ENCODE data around the gene FXYD4.
A peak's percentile ranks its signal among the peaks of the same experiment; 100 is the strongest.

The FXYD4 gene

DNA sequence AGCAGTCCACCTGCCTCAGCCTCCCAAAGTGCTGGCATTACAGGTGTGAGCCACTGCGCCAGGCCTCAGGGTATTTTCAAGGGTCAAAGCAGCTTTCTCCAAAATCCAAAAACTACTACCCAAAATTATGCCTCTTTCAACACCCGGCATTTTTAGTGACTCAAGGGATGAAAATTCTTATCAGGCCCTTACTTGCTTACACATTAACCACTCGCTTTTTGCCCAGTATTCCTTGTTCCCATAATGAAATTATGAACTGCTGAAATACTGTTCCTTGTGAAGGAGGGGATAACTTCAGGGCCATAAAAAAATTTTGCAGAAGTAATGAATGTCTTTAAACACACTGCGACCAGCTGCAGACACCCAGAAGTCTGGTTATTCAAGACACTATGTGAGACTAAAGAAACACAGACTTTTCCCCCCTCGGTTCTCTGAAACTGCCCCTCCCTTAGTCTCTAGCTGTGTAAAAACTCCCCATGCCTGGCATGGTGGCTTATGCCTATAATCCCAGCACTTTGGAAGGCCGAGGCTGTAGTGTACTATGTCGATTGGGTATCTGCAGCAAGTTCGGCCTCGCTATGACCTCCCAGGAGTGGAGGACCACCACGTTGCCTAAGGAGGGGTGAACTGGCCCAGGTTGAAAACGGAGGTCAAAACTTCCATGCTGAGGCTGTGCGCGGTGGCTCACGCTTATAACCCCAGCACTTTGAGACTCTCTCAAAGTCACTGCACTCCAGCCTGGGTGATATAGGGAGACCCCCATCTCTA lies 12.0 kb downstream of the FXYD4 start:
- no peak for FAIRE-seq
- no peak for TF ChIP-seq POLR2A (IDR thresholded peaks at IDR 0.05; ENCODE audit: low read depth, low read length)
- TF ChIP-seq PAX5 (IDR thresholded peaks at IDR 0.05; ENCODE audit: insufficient read depth, low read length, severe bottlenecking), result no peak
- TF ChIP-seq POU2F2 (IDR thresholded peaks at IDR 0.05; ENCODE audit: low read depth, low read length), result no peak
- no peak for TF ChIP-seq TAF1 (IDR thresholded peaks at IDR 0.05; ENCODE audit: low read depth, low read length)
- no peak for TF ChIP-seq SPI1 (IDR thresholded peaks at IDR 0.05; ENCODE audit: low read depth, low read length)
- no peak for TF ChIP-seq POLR2AphosphoS5 (IDR thresholded peaks at IDR 0.05; ENCODE audit: low read depth, low read length)
- DNase-seq (ENCODE audit: insufficient read length, low spot score), result no peak

DNA sequence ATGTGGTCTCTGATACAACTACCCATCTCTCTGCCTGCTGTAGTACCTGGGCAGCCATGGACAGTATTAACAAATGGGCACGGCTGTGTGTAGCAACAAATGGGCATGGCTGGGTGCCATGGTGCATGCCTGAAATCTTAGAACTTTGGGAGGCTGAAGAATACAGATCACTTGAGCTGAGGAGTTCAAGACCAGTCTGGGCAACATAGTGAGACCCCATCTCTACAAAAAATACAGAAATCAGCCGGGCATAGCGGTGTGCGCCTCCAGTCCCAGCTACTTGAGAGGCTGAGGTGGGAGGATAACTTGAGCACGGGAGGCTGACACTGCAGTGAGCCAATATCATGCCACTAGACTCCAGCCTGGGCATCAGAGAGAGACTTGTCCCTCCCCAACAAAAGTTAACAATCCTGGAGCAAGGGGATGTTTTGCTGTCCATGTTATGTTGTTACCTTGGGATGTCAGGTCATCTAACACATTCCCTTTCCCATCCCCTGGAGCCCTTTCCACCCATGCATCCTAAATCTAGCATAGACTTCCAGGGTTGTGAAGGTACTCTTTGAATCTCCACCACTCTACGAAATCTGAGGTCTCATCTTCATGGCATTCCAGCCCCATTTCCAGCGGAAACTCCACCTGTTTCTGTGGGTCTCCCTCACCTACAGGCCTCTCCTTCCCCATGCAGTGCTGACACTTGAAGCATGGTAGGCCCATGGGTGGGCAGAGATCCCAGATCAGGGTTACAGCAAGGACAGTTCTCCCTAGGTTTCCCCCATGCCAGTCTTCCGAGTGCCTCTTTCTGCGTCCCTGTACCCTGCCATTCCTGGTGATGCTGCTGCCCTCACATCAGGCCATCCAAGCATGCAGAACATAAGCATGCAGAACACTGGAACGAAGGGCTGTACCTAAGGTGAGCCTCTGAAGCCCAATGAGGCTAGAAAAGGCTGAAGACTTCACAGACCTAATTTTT lies 13.1 kb downstream of the FXYD4 start:
- FAIRE-seq, result peak; percentile 43
- no peak for DNase-seq (ENCODE audit: insufficient read length, low spot score)
- TF ChIP-seq POLR2AphosphoS5 (IDR thresholded peaks at IDR 0.05; ENCODE audit: low read depth, low read length) (peak; percentile 94), POLR2A (IDR thresholded peaks at IDR 0.05; ENCODE audit: low read depth, low read length) (peak; percentile 64; the same call in 1 of the 2 replicates), POU2F2 (IDR thresholded peaks at IDR 0.05; ENCODE audit: low read depth, low read length) (no peak; the same call in 1 of the 2 replicates)

DNA sequence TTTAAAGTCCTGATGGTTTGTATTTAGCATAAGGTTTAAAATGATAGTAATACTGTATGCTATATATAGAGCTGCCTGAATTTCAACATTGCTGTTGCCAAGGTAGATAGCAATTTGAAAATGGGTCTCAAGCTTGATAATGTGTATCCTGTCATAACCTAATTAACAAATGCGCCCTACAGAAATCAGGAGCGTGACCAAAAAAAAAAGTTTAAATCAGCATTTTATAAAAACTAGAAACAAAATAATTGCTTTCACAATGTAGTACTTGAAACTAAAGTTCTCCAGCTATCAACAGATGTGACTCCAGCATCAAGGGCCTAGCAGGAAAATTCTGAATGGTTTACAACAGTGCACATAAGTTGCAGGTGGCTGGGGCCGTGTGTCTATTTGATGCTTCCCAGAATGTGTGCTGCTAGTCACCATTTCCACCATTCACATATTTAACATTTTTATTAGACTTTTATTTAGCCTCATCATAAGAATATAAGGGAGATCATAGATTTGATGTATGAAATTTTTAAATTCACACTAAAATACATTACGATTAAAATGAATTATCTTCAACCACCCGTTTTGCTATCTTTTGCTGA lies 14.1 kb downstream of the FXYD4 start:
- no peak for DNase-seq (ENCODE audit: insufficient read length, low spot score)
- TF ChIP-seq POU2F2 (IDR thresholded peaks at IDR 0.05; ENCODE audit: low read depth, low read length) (no peak), POLR2A (IDR thresholded peaks at IDR 0.05; ENCODE audit: low read depth, low read length) (no peak; the same call in 1 of the 2 replicates), PAX5 (IDR thresholded peaks at IDR 0.05; ENCODE audit: insufficient read depth, low read length, severe bottlenecking) (no peak)
- no peak for FAIRE-seq

DNA sequence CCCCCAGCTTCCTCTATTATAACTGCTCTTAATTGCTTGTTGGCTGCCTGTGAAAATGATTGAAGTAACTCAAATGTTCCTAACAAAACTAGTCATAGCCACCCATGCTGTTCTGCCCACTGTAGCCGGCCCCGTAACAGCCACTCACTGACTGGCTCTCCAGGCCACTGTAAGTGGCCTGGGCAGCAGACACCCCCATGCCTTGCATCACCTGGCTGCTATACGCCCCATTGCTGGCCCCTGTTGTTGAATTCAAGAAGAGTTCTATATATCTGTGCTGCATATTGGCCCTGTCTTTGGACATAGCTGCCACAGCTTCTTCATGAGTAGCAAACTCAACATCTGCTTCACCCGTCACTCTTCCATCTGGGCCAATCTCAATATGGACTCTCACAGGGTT lies 15.1 kb downstream of the FXYD4 start:
- DNase-seq (ENCODE audit: insufficient read length, low spot score) (no peak), FAIRE-seq (no peak)
- no peak for TF ChIP-seq POLR2AphosphoS5 (IDR thresholded peaks at IDR 0.05; ENCODE audit: low read depth, low read length)
- no peak for TF ChIP-seq PAX5 (IDR thresholded peaks at IDR 0.05; ENCODE audit: insufficient read depth, low read length, severe bottlenecking)
- no peak for TF ChIP-seq TAF1 (IDR thresholded peaks at IDR 0.05; ENCODE audit: low read depth, low read length)
- no peak for TF ChIP-seq POLR2A (IDR thresholded peaks at IDR 0.05; ENCODE audit: low read depth, low read length)
- TF ChIP-seq SPI1 (IDR thresholded peaks at IDR 0.05; ENCODE audit: low read depth, low read length), result no peak
- TF ChIP-seq POU2F2 (IDR thresholded peaks at IDR 0.05; ENCODE audit: low read depth, low read length), result no peak

DNA sequence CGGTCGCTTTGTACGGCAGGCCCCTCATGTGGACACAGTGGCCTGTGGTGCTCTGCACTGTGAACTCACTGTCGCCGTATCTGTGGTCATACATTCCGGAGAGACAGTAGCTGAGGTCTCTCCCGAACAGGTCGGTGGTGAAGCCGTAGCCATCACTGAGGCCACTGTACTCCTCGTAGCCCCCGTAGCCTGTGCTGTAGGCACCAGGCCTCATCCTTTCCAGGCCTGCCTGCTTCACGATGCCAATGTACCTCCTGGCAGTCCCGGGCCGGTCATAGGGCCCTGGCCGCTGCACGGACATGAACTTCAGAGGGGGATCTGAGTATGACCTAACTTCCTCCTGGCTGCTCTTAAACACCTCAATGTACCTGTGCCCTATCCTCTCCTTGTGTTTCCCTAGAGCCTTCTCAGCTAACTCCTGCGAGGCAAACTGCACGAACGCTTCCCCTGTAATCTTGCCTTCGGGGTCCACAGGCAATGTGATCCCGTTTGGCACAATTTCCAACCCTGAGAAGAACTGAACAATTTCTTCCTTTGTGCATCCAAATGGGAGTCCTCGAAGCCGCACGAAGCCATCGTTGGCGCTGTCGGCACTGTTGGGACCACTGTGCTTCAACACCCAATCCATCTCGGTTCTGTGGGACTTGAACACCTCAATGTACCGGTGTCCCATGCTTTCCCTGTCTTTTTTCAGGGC lies 15.7 kb downstream of the FXYD4 start:
- FAIRE-seq, result no peak
- DNase-seq (ENCODE audit: insufficient read length, low spot score), result no peak
- peak; percentile 41; the same call in 1 of the 2 replicates for TF ChIP-seq POLR2AphosphoS5 (IDR thresholded peaks at IDR 0.05; ENCODE audit: low read depth, low read length)
- TF ChIP-seq TAF1 (IDR thresholded peaks at IDR 0.05; ENCODE audit: low read depth, low read length), result no peak

DNA sequence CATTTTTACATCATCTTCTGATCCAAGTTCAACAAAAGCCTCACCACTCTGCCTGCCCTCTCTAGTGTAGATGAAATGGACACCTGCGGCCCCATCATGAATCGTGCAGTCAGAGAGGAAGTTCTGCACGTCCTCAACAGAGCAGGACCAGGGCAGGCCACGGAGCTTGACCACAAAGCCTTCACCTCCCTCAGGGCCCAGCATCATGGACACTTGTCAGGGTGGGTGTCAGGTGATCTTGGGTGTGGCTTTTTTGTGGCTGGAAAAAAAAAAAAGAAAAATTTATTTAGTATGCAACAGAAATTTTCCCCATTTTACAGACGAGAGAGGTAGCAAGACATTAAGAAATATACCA lies 16.2 kb downstream of the FXYD4 start:
- FAIRE-seq (no peak), DNase-seq (ENCODE audit: insufficient read length, low spot score) (no peak)
- TF ChIP-seq POLR2AphosphoS5 (IDR thresholded peaks at IDR 0.05; ENCODE audit: low read depth, low read length) (no peak), PAX5 (IDR thresholded peaks at IDR 0.05; ENCODE audit: insufficient read depth, low read length, severe bottlenecking) (no peak), POU2F2 (IDR thresholded peaks at IDR 0.05; ENCODE audit: low read depth, low read length) (no peak), SPI1 (IDR thresholded peaks at IDR 0.05; ENCODE audit: low read depth, low read length) (no peak), POLR2A (IDR thresholded peaks at IDR 0.05; ENCODE audit: low read depth, low read length) (no peak), TAF1 (IDR thresholded peaks at IDR 0.05; ENCODE audit: low read depth, low read length) (no peak)

DNA sequence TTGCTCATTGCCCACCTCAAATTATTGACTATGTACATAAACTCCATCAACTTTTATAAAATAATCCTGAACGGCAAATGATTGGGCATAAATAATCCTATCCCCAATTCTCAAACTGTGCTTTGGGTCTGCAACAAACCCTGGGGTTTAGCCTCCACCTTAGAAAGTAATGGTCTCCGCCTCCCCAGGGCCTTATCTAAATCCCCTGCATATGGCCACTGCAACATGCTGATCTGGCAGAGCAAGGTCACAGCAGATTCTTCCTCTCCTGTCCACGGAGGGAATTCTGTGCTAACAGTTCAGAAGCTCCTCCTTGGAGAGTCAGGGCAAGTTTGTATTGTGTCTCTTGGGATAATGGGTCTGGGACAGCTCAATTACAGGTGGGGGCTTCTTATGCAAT lies 18.4 kb downstream of the FXYD4 start:
- FAIRE-seq (no peak), DNase-seq (ENCODE audit: insufficient read length, low spot score) (no peak)
- no peak for TF ChIP-seq TAF1 (IDR thresholded peaks at IDR 0.05; ENCODE audit: low read depth, low read length)
- TF ChIP-seq POU2F2 (IDR thresholded peaks at IDR 0.05; ENCODE audit: low read depth, low read length), result no peak
- TF ChIP-seq PAX5 (IDR thresholded peaks at IDR 0.05; ENCODE audit: insufficient read depth, low read length, severe bottlenecking), result no peak
- TF ChIP-seq POLR2A (IDR thresholded peaks at IDR 0.05; ENCODE audit: low read depth, low read length), result 0 out of 2 replicates have a peak, but pooled peaks have one; percentile 18

DNA sequence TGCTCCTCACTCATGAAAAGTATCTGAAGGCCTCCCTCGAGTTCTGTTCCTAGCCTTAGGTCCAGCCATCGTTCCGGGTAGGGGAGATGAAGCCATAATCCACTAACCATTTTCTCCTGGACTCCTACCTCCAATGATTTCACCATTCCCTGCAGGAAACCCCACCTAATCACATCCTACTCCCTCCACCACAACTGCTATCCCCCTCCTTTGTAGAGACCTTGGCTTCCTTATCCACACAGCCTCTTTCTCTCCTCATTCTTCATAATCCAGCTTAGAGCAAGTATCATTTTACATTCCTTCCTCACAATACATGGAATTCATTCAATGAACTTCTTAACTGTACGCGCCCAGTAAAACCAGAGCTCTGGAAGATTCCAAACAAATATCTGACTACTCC lies 18.9 kb downstream of the FXYD4 start:
- FAIRE-seq (no peak), DNase-seq (ENCODE audit: insufficient read length, low spot score) (no peak)
- 0 out of 2 replicates have a peak, but pooled peaks have one; percentile 17 for TF ChIP-seq POU2F2 (IDR thresholded peaks at IDR 0.05; ENCODE audit: low read depth, low read length)
- no peak for TF ChIP-seq POLR2A (IDR thresholded peaks at IDR 0.05; ENCODE audit: low read depth, low read length)
- TF ChIP-seq PAX5 (IDR thresholded peaks at IDR 0.05; ENCODE audit: insufficient read depth, low read length, severe bottlenecking), result no peak
- TF ChIP-seq POLR2AphosphoS5 (IDR thresholded peaks at IDR 0.05; ENCODE audit: low read depth, low read length), result peak; percentile 17; the same call in 1 of the 2 replicates

DNA sequence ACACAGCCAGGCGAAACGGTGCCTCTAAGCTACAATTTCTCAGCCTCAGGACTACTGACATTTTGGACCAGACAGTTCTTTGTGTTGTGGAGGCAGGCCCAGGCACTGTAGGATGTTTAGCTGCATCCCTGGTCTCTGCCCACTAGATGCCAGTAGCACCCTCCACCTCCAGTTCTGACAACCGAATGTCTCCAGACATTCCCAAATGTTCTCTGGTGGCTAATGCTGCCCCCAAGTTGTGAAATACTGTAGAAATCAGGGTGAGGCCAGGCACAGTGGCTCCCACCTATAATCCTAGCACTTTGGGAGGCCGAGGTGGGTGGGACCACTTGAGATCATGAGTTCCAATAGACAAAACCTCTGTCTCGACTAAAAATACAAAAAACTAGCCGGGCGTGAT lies 19.3 kb downstream of the FXYD4 start:
- no peak for DNase-seq (ENCODE audit: insufficient read length, low spot score)
- no peak for FAIRE-seq

More for the DNA sequence above, 19.3 kb downstream of the FXYD4 start:
- TF ChIP-seq POU2F2 (IDR thresholded peaks at IDR 0.05; ENCODE audit: low read depth, low read length), result no peak
- no peak for TF ChIP-seq PAX5 (IDR thresholded peaks at IDR 0.05; ENCODE audit: insufficient read depth, low read length, severe bottlenecking)
- TF ChIP-seq POLR2A (IDR thresholded peaks at IDR 0.05; ENCODE audit: low read depth, low read length), result no peak
- no peak for TF ChIP-seq SPI1 (IDR thresholded peaks at IDR 0.05; ENCODE audit: low read depth, low read length)
- no peak for TF ChIP-seq TAF1 (IDR thresholded peaks at IDR 0.05; ENCODE audit: low read depth, low read length)
- TF ChIP-seq POLR2AphosphoS5 (IDR thresholded peaks at IDR 0.05; ENCODE audit: low read depth, low read length), result no peak
